ENCODE data around the gene NDFIP2.

Gene NDFIP2

DNA sequence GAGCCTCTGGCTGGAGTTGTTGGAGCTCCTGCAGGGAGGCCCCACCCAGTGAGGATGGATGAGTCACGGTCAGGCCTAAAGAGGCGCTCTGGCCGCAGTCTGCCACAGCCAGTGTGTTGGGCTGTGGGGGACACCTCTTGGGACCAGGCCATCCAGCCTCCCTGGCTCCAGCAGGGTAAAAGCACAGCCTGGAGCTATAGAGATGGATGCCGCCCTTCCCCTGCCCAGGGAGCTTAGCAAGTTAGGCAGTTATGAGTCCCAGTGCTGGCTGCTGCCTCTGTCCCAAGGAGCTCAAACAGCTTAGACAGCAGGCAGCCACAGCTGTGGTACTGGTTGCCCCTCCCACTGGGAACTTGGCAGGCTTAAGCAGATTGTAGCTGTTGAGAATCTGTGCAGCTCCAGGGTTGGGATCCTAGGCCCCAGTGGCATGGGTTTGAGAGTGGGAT, 100.9 kb downstream of the NDFIP2 start:
- POLR2A ChIA-PET, result interaction anchor here (0.6 kb wide), 1 partner anchor 84 kb away, joined by 5 read pairs; no protein-coding TSS in a partner anchor
- no peak for TF ChIP-seq CTCF (IDR thresholded peaks at IDR 0.05; ENCODE audit: control extremely low read depth, extremely low read depth, low read depth, missing control alignments)
- CTCF ChIA-PET, result no interaction called here

GRCh38 chr13:79582896-79583295, 101.9 kb downstream of the NDFIP2 start:
- DNase-seq (ENCODE audit: extremely low spot score), result no peak
- ChIA-PET CTCF (interaction anchor here (1.3 to 1.4 kb wide), 2 partner anchors 9 to 12 kb away, joined by 3 to 4 read pairs; no protein-coding TSS in a partner anchor), POLR2A (no interaction called here)
- no peak for TF ChIP-seq CTCF (IDR thresholded peaks at IDR 0.05; ENCODE audit: control extremely low read depth, extremely low read depth, low read depth, missing control alignments)

More for the DNA sequence above, 100.9 kb downstream of the NDFIP2 start:
- no peak for DNase-seq (ENCODE audit: extremely low spot score)

GRCh38 chr13:79585033-79585432, 104.1 kb downstream of the NDFIP2 start:
- ChIA-PET CTCF (interaction anchor here (1.0 to 1.6 kb wide), 2 partner anchors 9 to 13 kb away, joined by 3 read pairs; no protein-coding TSS in a partner anchor), POLR2A (no interaction called here)
- TF ChIP-seq CTCF (IDR thresholded peaks at IDR 0.05; ENCODE audit: control extremely low read depth, extremely low read depth, low read depth, missing control alignments), result no peak
- DNase-seq (ENCODE audit: extremely low spot score), result no peak

GRCh38 chr13:79589603-79590393, 108.8 kb downstream of the NDFIP2 start:
- no peak for DNase-seq (ENCODE audit: extremely low spot score)
- POLR2A ChIA-PET, result no interaction called here
- CTCF ChIA-PET, result no interaction called here
- no peak for TF ChIP-seq CTCF (IDR thresholded peaks at IDR 0.05; ENCODE audit: control extremely low read depth, extremely low read depth, low read depth, missing control alignments)

DNA sequence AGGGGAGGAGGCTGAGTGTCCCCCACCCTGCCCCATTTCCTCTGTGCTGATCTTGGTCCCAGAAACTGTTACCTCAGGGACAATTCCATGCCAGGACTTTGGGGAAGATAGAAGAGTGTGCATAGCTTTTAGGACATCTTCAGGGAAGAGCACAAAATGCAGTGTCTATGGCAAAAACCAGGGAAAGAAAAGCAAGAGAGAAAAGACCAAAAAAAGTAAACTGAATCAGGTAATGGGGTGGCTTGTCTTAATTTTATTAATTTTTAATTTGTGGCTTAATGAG, 109.4 kb downstream of the NDFIP2 start:
- POLR2A ChIA-PET, result no interaction called here
- no peak for DNase-seq (ENCODE audit: extremely low spot score)
- CTCF ChIA-PET, result no interaction called here
- no peak for TF ChIP-seq CTCF (IDR thresholded peaks at IDR 0.05; ENCODE audit: control extremely low read depth, extremely low read depth, low read depth, missing control alignments)

DNA sequence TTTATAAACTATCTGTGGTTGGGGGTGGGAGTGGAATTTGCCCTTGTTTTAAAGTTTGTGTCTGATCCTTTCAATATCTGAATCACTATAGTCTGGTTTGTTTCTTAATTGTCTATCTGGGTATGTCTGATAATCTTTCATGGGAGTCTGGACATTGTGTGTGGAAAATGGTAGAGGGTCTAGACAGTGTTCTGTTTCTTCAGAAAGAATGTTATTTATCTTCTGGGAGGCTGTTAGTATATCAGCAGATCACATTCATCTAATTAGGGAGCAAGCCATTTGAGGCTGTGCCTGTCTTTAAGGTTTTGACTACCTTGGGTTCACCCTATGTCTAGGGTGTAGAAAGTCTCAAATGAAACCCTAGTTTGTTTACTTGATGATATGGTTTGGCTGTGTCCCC, 110.5 kb downstream of the NDFIP2 start:
- TF ChIP-seq CTCF (IDR thresholded peaks at IDR 0.05; ENCODE audit: control extremely low read depth, extremely low read depth, low read depth, missing control alignments), result no peak
- CTCF ChIA-PET, result no interaction called here
- POLR2A ChIA-PET, result no interaction called here
- no peak for DNase-seq (ENCODE audit: extremely low spot score)

All from GM10248 (cell line).